ENCODE data around the gene ACACB. TPM values are rescaled to one million over a fixed set of nuclear protein-coding genes. Genes with fewer than 3 reads are reported as not detected.

The ACACB gene
- total RNA-seq, 4 donors from 2014 or later: 5.9 to 48.4 (median 27.3) TPM

GRCh38 chr12:109240365-109240764, 124.0 kb downstream of the ACACB start:
- TF ChIP-seq POLR2A (IDR thresholded peaks at IDR 0.05): no peak
- TF ChIP-seq CTCF (IDR thresholded peaks at IDR 0.05): no peak
- 95 to 98% methylated on average over 2 of the region's 2 CpGs for WGBS, 2 donors
- Histone ChIP-seq H3K9me3 (no peaks in the 10 kb centered on the region), H3K36me3 (peaks cover 0 to 96% (median 23%) of the 10 kb centered on the region in 3 donors), H3K4me3 (no peak overlapping the region), H3K27me3 (no peaks in the 10 kb centered on the region), H3K4me1 (no peaks in the 10 kb centered on the region), H3K27ac (no peak overlapping the region)
- no peak for DNase-seq
- intact Hi-C loops (cut with DNase I): no loop called here

GRCh38 chr12:109241936-109242335, 125.5 kb downstream of the ACACB start:
- peaks cover 0 to 96% (median 24%) of the 10 kb centered on the region in 3 donors for H3K36me3 ChIP-seq
- no peak overlapping the region for H3K27ac ChIP-seq
- H3K27me3 ChIP-seq: no peaks in the 10 kb centered on the region
- no peaks in the 10 kb centered on the region for H3K9me3 ChIP-seq
- 85 to 87% methylated on average over 5 of the region's 5 CpGs for WGBS, 2 donors
- no peak for DNase-seq
- intact Hi-C loops (cut with DNase I): no loop called here
- no peaks in the 10 kb centered on the region for H3K4me1 ChIP-seq
- H3K4me3 ChIP-seq: no peak overlapping the region
- TF ChIP-seq CTCF (IDR thresholded peaks at IDR 0.05): no peak
- TF ChIP-seq POLR2A (IDR thresholded peaks at IDR 0.05): no peak

GRCh38 chr12:109244073-109244472, 127.7 kb downstream of the ACACB start:
- no peak overlapping the region for H3K4me3 ChIP-seq
- DNase-seq: no peak
- H3K27ac ChIP-seq: no peak overlapping the region
- no peaks in the 10 kb centered on the region for H3K9me3 ChIP-seq
- peaks cover 0 to 97% (median 13%) of the 10 kb centered on the region in 3 donors for H3K36me3 ChIP-seq
- WGBS, 2 donors: 79 to 85% methylated on average over 5 of the region's 5 CpGs
- no peaks in the 10 kb centered on the region for H3K4me1 ChIP-seq
- TF ChIP-seq CTCF (IDR thresholded peaks at IDR 0.05) (no peak), POLR2A (IDR thresholded peaks at IDR 0.05) (no peak)
- no peaks in the 10 kb centered on the region for H3K27me3 ChIP-seq
- intact Hi-C loops (cut with DNase I): no loop called here

GRCh38 chr12:109246221-109246620, 129.8 kb downstream of the ACACB start:
- Histone ChIP-seq H3K27me3 (no peaks in the 10 kb centered on the region), H3K4me1 (no peaks in the 10 kb centered on the region), H3K27ac (no peak overlapping the region), H3K4me3 (no peak overlapping the region), H3K36me3 (peaks cover 0 to 97% (median 10%) of the 10 kb centered on the region in 3 donors), H3K9me3 (no peaks in the 10 kb centered on the region)
- TF ChIP-seq CTCF (IDR thresholded peaks at IDR 0.05) (no peak), POLR2A (IDR thresholded peaks at IDR 0.05) (no peak)
- WGBS, 2 donors: 93 to 95% methylated on average over 14 to 15 of the region's 15 CpGs
- no peak for DNase-seq
- intact Hi-C loops (cut with DNase I): no loop called here

- no peaks in the 10 kb centered on the region for H3K27me3 ChIP-seq
- H3K4me3 ChIP-seq: no peak overlapping the region
- H3K4me1 ChIP-seq: no peaks in the 10 kb centered on the region
- peaks cover 0 to 97% (median 10%) of the 10 kb centered on the region in 3 donors for H3K36me3 ChIP-seq
- WGBS, 2 donors: 67 to 68% methylated on average over 9 of the region's 9 CpGs
- intact Hi-C loops (cut with DNase I): no loop called here
- no peak overlapping the region for H3K27ac ChIP-seq
- no peak for TF ChIP-seq POLR2A (IDR thresholded peaks at IDR 0.05)
- no peak for TF ChIP-seq CTCF (IDR thresholded peaks at IDR 0.05)
- H3K9me3 ChIP-seq: no peaks in the 10 kb centered on the region
- DNase-seq: no peak
Observed at GRCh38 chr12:109247831-109248654, 131.7 kb downstream of the ACACB start.

Data from esophagus squamous epithelium (tissue), 5 donors.